Stimulated activated CD4-positive, alpha-beta T cell treated with anti-CD3 and anti-CD28 coated beads, TNF-alpha, amount 100 ng/mL, for 24 hours (primary cell): Measurements from ENCODE around the gene GTSE1.
"Not testable (repeated sequence)": the region's sequence is repeated elsewhere in the genome, so short reads cannot be mapped to it uniquely, and the experiment has no call there.

Source experiments
- DNase-seq, 3 experiments: peaks; one replicate each; pipeline ENCODE4 v3.0.0-alpha.2; 2020; ENCODE audit warnings: low read depth in 3 of 3

GTSE1 gene

GRCh38 chr22:46296257-46297150 lies at the start of gene GTSE1:
TSS of gene GTSE1 (plus strand) at chr22:46296870. CDS start at chr22:46297401, 531 bp downstream.
- peak; percentile 92 to 97 (median 93) for DNase-seq

DNA sequence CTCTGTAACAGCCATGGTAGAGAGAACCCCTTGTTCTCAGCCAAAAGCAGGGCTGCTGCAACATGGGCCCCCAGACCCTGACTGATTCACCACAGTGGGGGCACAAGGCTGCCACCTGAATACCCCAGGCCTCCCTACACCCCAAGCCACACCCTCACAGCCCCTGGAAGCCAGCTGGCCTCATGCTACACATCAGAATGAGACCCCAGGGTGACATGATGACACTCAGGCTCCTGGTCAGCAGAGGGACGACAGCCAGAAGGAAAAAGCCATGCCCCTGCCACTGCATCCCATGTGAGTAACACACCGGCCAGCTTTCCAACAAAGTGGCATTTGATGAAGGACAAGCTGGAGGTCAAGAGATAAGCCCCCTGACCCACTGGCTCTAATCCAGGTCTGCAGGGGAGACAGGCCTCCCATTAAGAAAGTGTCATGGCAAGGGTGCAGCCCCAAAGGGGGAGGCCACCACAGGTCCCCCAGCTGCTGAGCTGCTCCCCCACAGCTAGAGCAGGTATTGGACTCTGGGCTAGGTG lies 49.2 kb upstream of the GTSE1 start:
- DNase-seq, result no peak

DNA sequence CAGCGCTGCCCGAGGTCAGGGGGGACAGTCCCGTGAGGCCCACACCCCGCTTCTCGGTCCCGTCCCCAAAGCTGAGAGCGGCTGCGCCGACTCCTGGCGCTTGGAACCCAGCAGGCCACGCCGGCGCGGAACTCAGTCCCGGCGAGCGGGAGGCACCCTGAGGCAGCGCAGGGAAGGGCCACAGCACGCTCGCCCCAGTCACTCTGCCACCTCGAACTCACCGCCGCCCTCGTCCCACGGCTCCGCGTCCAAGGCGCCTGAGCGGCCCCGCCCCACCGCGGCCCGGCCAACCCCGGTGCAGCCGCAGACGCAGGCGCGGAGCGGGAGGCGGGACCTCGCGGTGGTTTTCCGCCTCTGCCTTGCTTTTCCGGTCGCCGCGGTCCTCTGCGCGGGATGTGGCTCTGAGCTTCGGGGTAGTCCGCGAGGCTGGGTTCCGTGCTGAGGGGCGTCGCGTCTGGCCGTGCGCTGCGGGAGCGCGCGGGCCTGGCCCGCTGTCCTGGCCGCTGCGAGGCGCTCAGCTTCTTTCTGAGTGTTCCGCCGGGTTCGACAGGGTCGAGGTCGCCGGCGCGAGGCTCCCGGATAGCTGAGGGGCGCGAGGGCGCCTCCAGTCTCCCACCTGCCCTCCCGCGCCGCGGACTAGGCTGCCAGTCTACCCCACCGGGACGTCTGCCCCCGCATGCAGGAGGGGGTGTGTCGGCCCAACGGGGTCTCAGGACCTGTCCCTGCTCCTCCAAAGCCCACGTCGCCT lies 46.5 kb upstream of the GTSE1 start, which contains the start of gene CDPF1:
CDPF1 (minus strand) TSS at position 259 of the 748 bp plus-strand sequence. CDS start 2,009 bp downstream, outside the sequence.
- peak; percentile 82 to 90 (median 87) for DNase-seq

- peak in 1 of 3 experiments; percentile 18 for DNase-seq
These were observed 45.9 kb upstream of the GTSE1 start for GRCh38 chr22:46250783-46251125.

- DNase-seq, result no peak
These were observed 45.4 kb upstream of the GTSE1 start for GRCh38 chr22:46251266-46251665.

DNA sequence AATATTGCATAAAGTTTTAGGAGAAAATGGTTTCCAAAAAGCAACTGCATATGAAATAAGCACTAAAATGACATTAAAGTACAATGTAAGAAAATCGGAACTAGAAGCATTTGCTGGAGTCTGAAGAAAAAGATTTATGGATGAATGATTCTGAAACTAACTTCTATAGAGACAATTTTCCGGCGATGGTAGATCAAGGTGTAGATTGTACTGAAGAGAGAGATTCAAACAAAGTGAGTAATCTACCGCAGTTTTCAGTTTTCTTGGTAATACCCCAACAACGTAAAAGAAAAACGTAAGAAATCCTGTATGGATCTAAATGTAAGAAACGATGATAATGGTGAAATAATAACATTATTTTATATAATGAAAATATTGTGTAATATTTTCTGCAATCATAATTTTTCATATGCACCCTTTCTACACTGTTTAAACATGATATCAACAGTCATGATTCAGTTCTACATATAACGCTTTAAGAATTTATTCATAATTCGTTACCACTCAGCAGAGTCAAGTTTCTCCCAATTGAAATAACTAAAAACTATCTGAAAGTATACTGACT lies 44.8 kb upstream of the GTSE1 start:
- no peak for DNase-seq

- DNase-seq, result no peak
These were observed 40.2 kb upstream of the GTSE1 start for GRCh38 chr22:46256358-46256958.

GRCh38 chr22:46259374-46259773 lies 37.3 kb upstream of the GTSE1 start:
- DNase-seq, result no peak

DNA sequence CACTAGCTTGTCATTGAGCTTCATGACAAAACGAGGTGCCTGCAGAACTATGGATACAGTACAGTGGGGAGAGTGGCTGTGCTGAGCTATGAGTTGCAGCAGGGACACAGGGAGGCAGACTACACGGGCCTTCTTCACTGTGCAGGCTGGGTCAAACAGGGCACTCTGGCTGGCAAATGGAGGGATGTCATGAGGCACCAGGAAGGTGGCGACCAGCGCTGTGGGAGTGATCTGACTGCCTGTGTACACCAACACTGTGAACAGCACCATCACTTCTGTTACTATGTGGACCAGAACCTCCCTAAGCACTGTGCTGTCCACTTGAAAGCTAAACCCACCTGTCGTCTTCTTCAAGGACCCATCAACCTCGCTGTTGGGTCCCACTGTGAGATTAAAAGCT lies 36.6 kb upstream of the GTSE1 start:
- no peak for DNase-seq

GRCh38 chr22:46262449-46263215 lies 34.0 kb upstream of the GTSE1 start:
- peak in 1 of 3 experiments; percentile 45 for DNase-seq

DNA sequence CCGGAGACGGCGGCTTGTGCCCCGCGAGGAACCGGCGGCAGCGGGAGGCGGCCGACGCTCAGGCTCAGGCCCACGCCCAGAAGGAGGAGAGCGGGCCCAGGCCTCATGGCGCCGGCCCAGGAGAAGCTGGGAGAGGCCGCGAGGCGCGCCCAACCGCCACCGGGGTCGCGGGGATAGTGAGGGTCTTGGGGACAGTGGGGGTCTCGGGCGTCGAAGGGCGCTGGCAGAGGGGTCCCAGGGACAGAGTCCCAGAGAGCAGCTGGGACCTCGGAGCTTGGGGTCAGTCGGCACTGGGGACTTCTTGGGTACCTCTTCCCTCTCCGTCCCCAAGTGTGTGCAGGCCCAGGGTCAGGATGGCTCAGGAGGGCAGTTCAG lies 33.5 kb upstream of the GTSE1 start, which contains the start of gene PKDREJ:
PKDREJ (minus strand) TSS at position 128 of the 375 bp plus-strand sequence; CDS start at position 107, 21 bp downstream.
- DNase-seq, result no peak

- not testable (repeated sequence) for DNase-seq
These were observed 32.1 kb upstream of the GTSE1 start for GRCh38 chr22:46264520-46264919.

- DNase-seq, result not testable (repeated sequence)
These were observed 31.0 kb upstream of the GTSE1 start for GRCh38 chr22:46265627-46266026.

- peak in 1 of 3 experiments; percentile 31 for DNase-seq
These were observed 29.0 kb upstream of the GTSE1 start, which contains the start of gene TTC38 for GRCh38 chr22:46267431-46268279. TSS of gene TTC38 (plus strand) at chr22:46268008. CDS start at chr22:46268040, 32 bp downstream.

- no peak for DNase-seq
These were observed 27.1 kb upstream of the GTSE1 start for GRCh38 chr22:46269564-46269963.

DNA sequence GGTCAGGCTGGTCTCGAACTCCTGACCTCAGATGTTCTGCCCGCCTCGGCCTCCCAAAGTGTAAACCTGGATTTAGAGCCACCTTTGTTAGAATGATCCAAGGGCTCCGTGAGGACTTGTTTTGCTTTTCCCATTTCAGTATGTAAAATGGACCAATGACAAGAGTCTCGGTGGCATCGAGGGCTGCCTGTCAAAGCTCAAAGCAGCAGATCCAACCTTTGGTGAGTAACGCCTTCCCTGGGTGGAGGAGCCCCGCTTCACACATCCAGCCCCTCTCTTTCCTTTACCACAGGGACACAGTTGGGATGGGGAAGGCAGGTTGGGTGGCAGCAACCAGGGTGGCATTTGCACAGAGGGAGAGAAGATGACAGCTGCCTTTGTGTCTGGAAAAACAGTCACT lies 24.5 kb upstream of the GTSE1 start:
- DNase-seq, result no peak

DNA sequence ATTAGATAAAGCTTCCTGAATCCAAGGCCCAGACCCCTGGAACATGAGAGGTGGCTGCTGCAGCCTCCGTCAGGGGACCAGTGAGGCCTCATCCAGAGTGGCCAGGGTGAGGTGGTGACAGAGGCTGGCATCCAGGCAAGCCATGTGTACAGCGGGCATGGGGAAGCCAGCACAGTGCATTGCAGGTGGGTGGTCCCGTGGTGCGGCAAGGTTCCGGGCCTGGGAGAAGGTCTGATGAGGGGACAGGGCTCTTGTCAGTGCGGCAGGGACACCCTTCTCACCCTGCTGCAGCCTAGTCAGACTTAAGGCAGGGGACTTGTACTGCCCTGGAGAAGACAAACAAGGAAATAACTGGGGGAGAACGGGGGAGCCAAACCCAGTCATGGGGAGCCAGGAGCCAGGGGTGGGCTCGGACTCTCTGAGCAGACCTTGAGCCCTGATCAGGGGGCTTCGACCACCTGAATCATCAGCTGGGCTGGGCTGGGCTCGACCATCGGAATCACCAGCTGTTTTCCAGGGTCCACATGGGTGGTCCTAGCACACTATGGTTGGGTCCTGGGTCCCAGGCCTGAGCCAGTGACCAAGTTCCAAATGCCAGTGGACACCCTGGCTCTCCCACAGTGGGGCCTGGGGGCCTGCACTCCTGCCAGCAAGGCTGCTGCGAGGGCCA lies 23.8 kb upstream of the GTSE1 start:
- no peak for DNase-seq

- DNase-seq, result no peak
These were observed 23.1 kb upstream of the GTSE1 start for GRCh38 chr22:46273432-46274148.
